ENCODE results near the gene TEAD2. TPM values are rescaled to one million over a fixed set of nuclear protein-coding genes. Genes with fewer than 3 reads are reported as not detected.

The TEAD2 gene
- total RNA-seq, 3 donors from 2014 or later (not counting 1 experiment from before 2014, with no cell fraction given), result not detected

DNA sequence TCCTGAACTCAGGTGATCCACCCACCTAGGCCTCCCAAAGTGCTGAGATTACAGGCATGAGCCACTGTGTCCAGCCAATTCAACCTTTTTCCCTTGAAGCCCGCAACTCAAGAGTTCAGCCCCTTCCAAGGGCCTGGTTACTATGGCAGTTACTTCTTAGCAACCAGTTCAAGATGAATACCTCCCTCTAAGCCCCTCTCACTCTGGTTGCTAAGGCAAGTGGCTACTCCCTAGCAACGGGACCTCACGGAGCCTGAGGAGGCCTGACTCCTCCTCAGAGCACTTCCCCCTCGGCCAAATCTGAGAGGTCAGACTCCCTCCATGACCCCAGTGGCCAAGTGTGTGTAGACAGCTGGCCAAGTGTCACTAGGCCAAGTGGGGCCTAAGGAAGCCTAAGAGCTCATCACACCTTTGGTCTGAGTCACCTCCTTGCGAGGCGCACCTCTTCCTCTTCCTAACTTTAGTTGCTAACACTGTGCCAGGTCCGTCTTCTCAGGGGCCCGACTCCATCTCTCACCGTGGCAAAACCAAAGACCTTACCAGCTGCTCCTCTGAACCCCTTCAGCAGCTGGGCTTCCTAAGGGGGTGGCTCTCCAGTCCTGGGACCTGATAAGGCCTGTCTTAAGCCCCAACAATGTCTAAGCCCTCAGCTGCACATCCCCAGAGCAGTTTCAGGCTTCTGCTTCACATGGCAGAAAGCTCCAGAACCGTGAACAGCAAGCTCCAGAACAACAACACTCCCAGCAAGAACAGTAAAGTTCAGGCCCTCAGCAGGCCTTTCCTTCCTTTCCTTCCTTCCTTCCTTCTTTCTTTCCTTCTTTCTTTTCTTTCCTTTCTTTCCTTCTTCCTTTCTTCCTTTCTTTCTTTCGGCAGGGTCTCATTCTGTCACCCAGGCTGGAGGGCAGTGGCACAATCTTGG is 17.5 kb downstream of the TEAD2 start:
- no peaks in the 10 kb centered on the region for H3K27me3 Mint-ChIP-seq (ENCODE audit: low read depth in 2 of 2)

DNA sequence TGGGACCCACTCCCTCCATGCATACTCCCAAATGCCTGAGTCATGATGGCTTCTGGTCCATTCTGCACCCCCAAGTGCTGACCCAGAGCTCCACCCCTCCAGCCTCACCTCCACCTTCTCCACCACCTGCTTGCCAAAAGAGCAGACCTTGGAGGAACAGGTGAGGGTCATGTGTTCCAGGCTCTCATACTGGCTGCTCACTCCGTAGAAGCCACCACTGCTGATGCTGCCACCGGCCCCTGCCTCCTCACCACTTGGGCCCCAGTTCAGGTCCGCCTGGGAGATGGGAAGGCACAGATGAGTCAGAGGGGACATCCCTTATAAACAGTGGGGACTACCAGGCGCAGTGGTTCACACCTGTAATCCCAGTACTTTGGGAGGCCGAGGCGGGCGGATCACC is 19.1 kb downstream of the TEAD2 start:
- TF ChIP-seq, protein P1, sequence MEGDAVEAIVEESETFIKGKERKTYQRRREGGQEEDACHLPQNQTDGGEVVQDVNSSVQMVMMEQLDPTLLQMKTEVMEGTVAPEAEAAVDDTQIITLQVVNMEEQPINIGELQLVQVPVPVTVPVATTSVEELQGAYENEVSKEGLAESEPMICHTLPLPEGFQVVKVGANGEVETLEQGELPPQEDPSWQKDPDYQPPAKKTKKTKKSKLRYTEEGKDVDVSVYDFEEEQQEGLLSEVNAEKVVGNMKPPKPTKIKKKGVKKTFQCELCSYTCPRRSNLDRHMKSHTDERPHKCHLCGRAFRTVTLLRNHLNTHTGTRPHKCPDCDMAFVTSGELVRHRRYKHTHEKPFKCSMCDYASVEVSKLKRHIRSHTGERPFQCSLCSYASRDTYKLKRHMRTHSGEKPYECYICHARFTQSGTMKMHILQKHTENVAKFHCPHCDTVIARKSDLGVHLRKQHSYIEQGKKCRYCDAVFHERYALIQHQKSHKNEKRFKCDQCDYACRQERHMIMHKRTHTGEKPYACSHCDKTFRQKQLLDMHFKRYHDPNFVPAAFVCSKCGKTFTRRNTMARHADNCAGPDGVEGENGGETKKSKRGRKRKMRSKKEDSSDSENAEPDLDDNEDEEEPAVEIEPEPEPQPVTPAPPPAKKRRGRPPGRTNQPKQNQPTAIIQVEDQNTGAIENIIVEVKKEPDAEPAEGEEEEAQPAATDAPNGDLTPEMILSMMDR (IDR thresholded peaks at IDR 0.05), result no peak
- peaks cover 37 to 46% of the 10 kb centered on the region in 2 donors for H3K4me1 Mint-ChIP-seq
- ATAC-seq (no peak), DNase-seq (no peak)
- no peak overlapping the region for H3K4me3 ChIP-seq (ENCODE audit: low read length)
- H3K4me3 Mint-ChIP-seq, result no peak overlapping the region
- H3K27ac Mint-ChIP-seq, result peak overlapping the region; percentile 6 to 14
- intact Hi-C loops (cut with micrococcal nuclease), result no loop called here
- no peaks in the 10 kb centered on the region for H3K9me3 Mint-ChIP-seq
- no peaks in the 10 kb centered on the region for H3K36me3 Mint-ChIP-seq
- WGBS (ENCODE audit: insufficient coverage), result 84% methylated on average over 7 of the region's 7 CpGs
- no peaks in the 10 kb centered on the region for H3K9me3 ChIP-seq (ENCODE audit: control insufficient read depth, insufficient read depth, low read length)
- no peak overlapping the region for H3K27ac ChIP-seq (ENCODE audit: low read length)
- no peaks in the 10 kb centered on the region for H3K27me3 Mint-ChIP-seq (ENCODE audit: low read depth in 2 of 2)
- peaks cover 17% of the 10 kb centered on the region for H3K36me3 ChIP-seq (ENCODE audit: control insufficient read depth, insufficient read depth, low read length)
- H3K4me1 ChIP-seq (ENCODE audit: control insufficient read depth, insufficient read depth, low read length), result peaks cover 67% of the 10 kb centered on the region
- H3K27me3 ChIP-seq (ENCODE audit: control insufficient read depth, insufficient read depth, low read length), result no peaks in the 10 kb centered on the region

More for the DNA sequence above, 17.5 kb downstream of the TEAD2 start:
- intact Hi-C loops (cut with micrococcal nuclease), result no loop called here
- peaks cover 6% of the 10 kb centered on the region for H3K36me3 ChIP-seq (ENCODE audit: control insufficient read depth, insufficient read depth, low read length)
- peak overlapping the region; percentile 58 for H3K27ac ChIP-seq (ENCODE audit: low read length)
- Mint-ChIP-seq H3K9me3 (no peaks in the 10 kb centered on the region), H3K27ac (peak overlapping the region; percentile 86), H3K36me3 (no peaks in the 10 kb centered on the region), H3K4me3 (peak overlapping the region; percentile 83), H3K4me1 (peaks cover 31 to 37% of the 10 kb centered on the region in 2 donors)
- H3K9me3 ChIP-seq (ENCODE audit: control insufficient read depth, insufficient read depth, low read length), result no peaks in the 10 kb centered on the region
- H3K27me3 ChIP-seq (ENCODE audit: control insufficient read depth, insufficient read depth, low read length), result no peaks in the 10 kb centered on the region
- H3K4me1 ChIP-seq (ENCODE audit: control insufficient read depth, insufficient read depth, low read length), result peaks cover 50% of the 10 kb centered on the region
- 69% methylated on average over 11 of the region's 11 CpGs for WGBS (ENCODE audit: insufficient coverage)
- DNase-seq (peak in 1 of 2 donors; percentile 35), ATAC-seq (peak; percentile 68 to 86 (median 76))
- no peak overlapping the region for H3K4me3 ChIP-seq (ENCODE audit: low read length)
- TF ChIP-seq, protein P1 (IDR thresholded peaks at IDR 0.05), result no peak

DNA sequence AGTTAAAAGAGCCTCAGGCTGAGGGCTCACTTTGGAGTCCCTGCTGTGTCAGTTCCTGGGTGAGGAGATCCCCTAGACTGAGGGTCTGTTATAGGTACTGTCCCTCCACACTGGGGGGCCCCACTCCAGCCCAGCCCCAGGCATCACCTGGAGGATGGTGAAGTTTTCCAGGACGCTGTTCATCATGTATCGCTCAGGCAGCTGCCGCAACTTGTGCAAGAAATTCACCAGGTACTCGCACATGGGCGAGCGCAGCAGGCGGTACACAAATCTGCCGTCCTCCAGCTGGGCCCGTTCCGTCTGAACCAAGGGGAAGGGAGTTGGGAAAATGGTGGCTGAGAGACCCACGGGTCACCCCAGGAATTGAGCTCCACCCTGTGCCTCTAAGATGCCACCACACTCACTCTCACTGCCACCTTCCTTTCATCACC is 19.9 kb downstream of the TEAD2 start:
- H3K9me3 Mint-ChIP-seq, result no peaks in the 10 kb centered on the region
- H3K4me3 ChIP-seq (ENCODE audit: low read length), result no peak overlapping the region
- DNase-seq (no peak), ATAC-seq (no peak)
- WGBS (ENCODE audit: insufficient coverage), result 95% methylated on average over 11 of the region's 11 CpGs
- no peaks in the 10 kb centered on the region for H3K27me3 ChIP-seq (ENCODE audit: control insufficient read depth, insufficient read depth, low read length)
- peaks cover 44 to 55% of the 10 kb centered on the region in 2 donors for H3K4me1 Mint-ChIP-seq
- H3K4me1 ChIP-seq (ENCODE audit: control insufficient read depth, insufficient read depth, low read length), result peaks cover 75% of the 10 kb centered on the region
- no peaks in the 10 kb centered on the region for H3K9me3 ChIP-seq (ENCODE audit: control insufficient read depth, insufficient read depth, low read length)
- peak overlapping the region; percentile 6 to 14 for H3K27ac Mint-ChIP-seq
- peaks cover 24% of the 10 kb centered on the region for H3K36me3 ChIP-seq (ENCODE audit: control insufficient read depth, insufficient read depth, low read length)
- TF ChIP-seq, protein P1 (IDR thresholded peaks at IDR 0.05), result no peak
- intact Hi-C loops (cut with micrococcal nuclease), result no loop called here
- H3K36me3 Mint-ChIP-seq, result no peaks in the 10 kb centered on the region
- H3K4me3 Mint-ChIP-seq, result no peak overlapping the region
- H3K27ac ChIP-seq (ENCODE audit: low read length), result no peak overlapping the region
- H3K27me3 Mint-ChIP-seq (ENCODE audit: low read depth in 2 of 2), result no peaks in the 10 kb centered on the region

Data from natural killer cell (primary cell).